HuH-7 (cell line): ENCODE results near the gene GLIPR2.
"Not testable (repeated sequence)": the region's sequence is repeated elsewhere in the genome, so short reads cannot be mapped to it uniquely, and the experiment has no call there.

Experiments used
- DNase-seq: peaks from one replicate; pipeline ENCODE4 v3.0.0; 2011; ENCODE audit warnings: low spot score

Gene GLIPR2

GRCh38 chr9:36144309-36145232 lies 8.0 kb downstream of the GLIPR2 start:
- DNase-seq, result no peak

- no peak for DNase-seq
Observed at GRCh38 chr9:36145970-36146369, 9.4 kb downstream of the GLIPR2 start.

GRCh38 chr9:36146651-36147050 lies 10.1 kb downstream of the GLIPR2 start:
- DNase-seq, result no peak

GRCh38 chr9:36147441-36148175 lies 11.1 kb downstream of the GLIPR2 start:
- no peak for DNase-seq

GRCh38 chr9:36148311-36149051 lies 11.9 kb downstream of the GLIPR2 start:
- DNase-seq, result no peak

GRCh38 chr9:36149197-36149596 lies 12.7 kb downstream of the GLIPR2 start:
- DNase-seq, result no peak

- no peak for DNase-seq
Observed at GRCh38 chr9:36150574-36151315, 14.2 kb downstream of the GLIPR2 start.

- no peak for DNase-seq
Observed at GRCh38 chr9:36151316-36152210, 15.0 kb downstream of the GLIPR2 start.

GRCh38 chr9:36152741-36153438 lies 16.4 kb downstream of the GLIPR2 start:
- DNase-seq, result no peak

GRCh38 chr9:36153746-36154145 lies 17.2 kb downstream of the GLIPR2 start:
- no peak for DNase-seq

- no peak for DNase-seq
Observed at GRCh38 chr9:36154331-36154952, 17.9 kb downstream of the GLIPR2 start.

GRCh38 chr9:36156116-36156515 lies 19.6 kb downstream of the GLIPR2 start:
- no peak for DNase-seq

GRCh38 chr9:36158122-36158521 lies 21.6 kb downstream of the GLIPR2 start:
- DNase-seq, result no peak

GRCh38 chr9:36158917-36159316 lies 22.4 kb downstream of the GLIPR2 start:
- no peak for DNase-seq

GRCh38 chr9:36159509-36159908 lies 23.0 kb downstream of the GLIPR2 start:
- DNase-seq, result not testable (repeated sequence)

GRCh38 chr9:36160126-36160525 lies 23.6 kb downstream of the GLIPR2 start:
- DNase-seq, result not testable (repeated sequence)

- DNase-seq, result no peak
Observed at GRCh38 chr9:36161187-36161586, 24.7 kb downstream of the GLIPR2 start.

GRCh38 chr9:36162211-36162738 lies 25.7 kb downstream of the GLIPR2 start:
- DNase-seq, result no peak

- DNase-seq, result no peak
Observed at GRCh38 chr9:36163049-36163785, 26.7 kb downstream of the GLIPR2 start.
